Neural cell (in vitro differentiated cells): ENCODE results near the gene ELOB. TPM values are rescaled to one million over a fixed set of nuclear protein-coding genes. Genes with fewer than 3 reads are reported as not detected.

ENCODE experiments used
- H2AFZ ChIP-seq: fragments of 200-600, 300-800 bp; sonication (generic), shearing (Covaris generic); 2 replicates; pipeline ENCODE4 v1.6.0; 2014; ENCODE audit warnings: low read depth, mild to moderate bottlenecking, antibody characterized with exemption, low read length, moderate library complexity
- H3F3A ChIP-seq: fragments of 200-600 bp; shearing (Covaris generic); 2 replicates; pipeline ENCODE4 v1.6.1; 2016; ENCODE audit warnings: mild to moderate bottlenecking, moderate library complexity, mixed read lengths, antibody characterized with exemption, low read length; ENCODE audit not compliant: insufficient read depth, poor library complexity, severe bottlenecking
- H3K27ac ChIP-seq: fragments of 200-600, 300-800 bp; sonication (generic), shearing (Covaris generic); 2 replicates; pipeline ENCODE4 v1.5.1; 2014; ENCODE audit warnings: mild to moderate bottlenecking, low read length, moderate library complexity
- H3K27me3 ChIP-seq: fragments of 300-800, 200-600 bp; sonication (generic), shearing (Covaris generic); 2 replicates; pipeline ENCODE4 v1.6.0; 2014; ENCODE audit warnings: mild to moderate bottlenecking, low read depth, low read length, moderate library complexity; ENCODE audit not compliant: insufficient read depth
- H3K36me3 ChIP-seq: fragments of 300-800, 200-600 bp; sonication (generic), shearing (Covaris generic); 2 replicates; pipeline ENCODE4 v1.5.1; 2014; ENCODE audit warnings: mild to moderate bottlenecking, antibody characterized with exemption, low read length, moderate library complexity; ENCODE audit not compliant: insufficient read depth
- H3K4me2 ChIP-seq: fragments of 300-800, 200-600 bp; sonication (generic), shearing (Covaris generic); 2 replicates; pipeline ENCODE4 v1.6.0; 2014; ENCODE audit warnings: mild to moderate bottlenecking, low read length
- H3K4me3 ChIP-seq: fragments of 300-800, 200-600 bp; sonication (generic), shearing (Covaris generic); 2 replicates; pipeline ENCODE4 v1.5.1; 2014; ENCODE audit warnings: mild to moderate bottlenecking, low read length, moderate library complexity
- H3K79me2 ChIP-seq: fragments of 200-600 bp; shearing (Covaris generic); replicated peaks from 2 replicates; pipeline ENCODE4 v1.6.0; 2014; ENCODE audit warnings: mild to moderate bottlenecking, low read length, moderate library complexity; ENCODE audit not compliant: insufficient read depth
- H3K9ac ChIP-seq: fragments of 300-800, 200-600 bp; sonication (generic), shearing (Covaris generic); 2 replicates; pipeline ENCODE4 v1.6.1; 2016; ENCODE audit warnings: mild to moderate bottlenecking, low read length, mixed read lengths
- H3K9me2 ChIP-seq: fragments of 200-600 bp; shearing (Covaris generic); 2 replicates; pipeline ENCODE4 v1.6.1; 2016; ENCODE audit warnings: mild to moderate bottlenecking, low read length, mixed read lengths; ENCODE audit not compliant: insufficient read depth
- H3K9me3 ChIP-seq: fragments of 200-600, 300-800 bp; sonication (generic), shearing (Covaris generic); 2 replicates; pipeline ENCODE4 v1.6.1; 2016; ENCODE audit warnings: mild to moderate bottlenecking, mixed run types, low read length, moderate library complexity, mixed read lengths
- H4K20me1 ChIP-seq: fragments of 200-600 bp; shearing (Covaris generic); 2 replicates; pipeline ENCODE4 v1.6.1; 2016; ENCODE audit warnings: mild to moderate bottlenecking, mixed run types; ENCODE audit not compliant: insufficient read depth
- EP300 ChIP-seq: fragments of 450-650 bp; conservative IDR thresholded peaks from 2 replicates; pipeline ENCODE4 v1.6.1; 2014; ENCODE audit warnings: antibody characterized with exemption, mild to moderate bottlenecking, moderate library complexity; ENCODE audit not compliant: poor library complexity, severe bottlenecking
- EZH2 ChIP-seq: fragments of 200-600, 300-800 bp; shearing (Covaris generic), sonication (generic); IDR thresholded peaks from 2 replicates; pipeline ENCODE4 v1.6.1; 2014; ENCODE audit warnings: antibody characterized with exemption, low read length, borderline replicate concordance, mild to moderate bottlenecking; ENCODE audit not compliant: insufficient read depth, poor library complexity, severe bottlenecking
- MXI1 ChIP-seq: fragments of 450-650 bp; conservative IDR thresholded peaks from 2 replicates; pipeline ENCODE4 v1.6.1; 2014; ENCODE audit warnings: antibody characterized with exemption, mild to moderate bottlenecking; ENCODE audit not compliant: poor library complexity, severe bottlenecking
- POLR2AphosphoS5 ChIP-seq: IDR thresholded peaks from 2 replicates; pipeline ENCODE4 v1.6.1; 2012
- RAD21 ChIP-seq: fragments of 450-650 bp; conservative IDR thresholded peaks from 2 replicates; pipeline ENCODE4 v1.6.1; 2014; ENCODE audit warnings: antibody characterized with exemption, mild to moderate bottlenecking, moderate library complexity
- REST ChIP-seq: IDR thresholded peaks from 2 replicates; pipeline ENCODE4 v1.6.1; 2012; ENCODE audit warnings: borderline replicate concordance
- SMC3 ChIP-seq: fragments of 450-650 bp; conservative IDR thresholded peaks from 2 replicates; pipeline ENCODE4 v1.6.1; 2014; ENCODE audit warnings: antibody characterized with exemption, mild to moderate bottlenecking, moderate library complexity; ENCODE audit not compliant: poor library complexity
- TAF1 ChIP-seq: IDR thresholded peaks from 2 replicates; pipeline ENCODE4 v1.6.1; 2012; ENCODE audit warnings: low read depth
- polyA plus RNA-seq: library from polyadenylated mRNA; depleted of rRNA; stranded (reverse); fragments of >200 nt; gene quantifications from 2 replicates; pipeline ENCODE4 v1.2.3, GENCODE V29; 2014
- TF ChIP-seq, protein P1 (sequence below): fragments of 450-650 bp; IDR thresholded peaks from 2 replicates; pipeline ENCODE4 v1.5.1; 2014; ENCODE audit warnings: antibody characterized with exemption, mild to moderate bottlenecking, moderate library complexity; ENCODE audit not compliant: poor library complexity, severe bottlenecking

The ELOB gene
- polyA plus RNA-seq, 1 donor from 2014 or later, result 513 TPM

DNA sequence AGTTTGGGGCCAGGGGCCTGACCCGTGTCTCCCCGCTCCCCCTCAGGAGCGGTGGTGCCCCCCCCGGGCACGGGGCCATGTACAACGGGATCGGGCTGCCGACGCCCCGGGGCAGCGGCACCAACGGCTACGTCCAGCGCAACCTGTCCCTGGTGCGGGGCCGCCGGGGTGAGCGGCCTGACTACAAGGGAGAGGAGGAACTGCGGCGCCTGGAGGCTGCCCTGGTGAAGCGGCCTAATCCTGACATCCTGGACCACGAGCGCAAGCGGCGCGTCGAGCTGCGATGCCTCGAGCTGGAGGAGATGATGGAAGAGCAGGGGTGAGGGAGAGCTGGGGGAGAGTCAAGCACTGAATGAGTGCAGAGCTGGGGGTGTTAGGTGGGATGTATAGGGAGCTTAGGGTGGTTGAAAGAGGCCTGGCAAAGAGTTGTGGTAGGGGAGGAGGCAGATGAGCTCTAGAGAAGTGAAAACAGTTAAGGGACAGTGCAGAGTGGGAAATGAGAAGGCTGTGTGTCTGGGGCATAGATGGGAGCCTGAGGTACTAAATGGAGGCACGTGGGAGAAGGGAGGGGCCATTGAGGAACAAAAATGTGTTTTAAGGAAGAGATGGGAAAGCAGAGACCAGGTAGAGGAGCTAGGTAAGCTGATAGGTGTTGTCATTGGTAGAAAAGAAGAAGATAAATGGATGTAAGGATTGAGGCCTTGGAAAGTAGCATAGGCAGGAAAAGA is 20.6 kb downstream of the ELOB start:
- peaks cover 68% of the 10 kb centered on the region for H3K79me2 ChIP-seq
- H3K27me3 ChIP-seq, result no peaks in the 10 kb centered on the region
- H3K9me3 ChIP-seq, result no peaks in the 10 kb centered on the region
- no peak overlapping the region for H3K4me2 ChIP-seq
- peaks cover 3% of the 10 kb centered on the region for H3F3A ChIP-seq
- H3K4me3 ChIP-seq, result no peak overlapping the region
- H3K9ac ChIP-seq, result no peak overlapping the region
- peaks cover 27% of the 10 kb centered on the region for H3K36me3 ChIP-seq
- H3K9me2 ChIP-seq, result no peaks in the 10 kb centered on the region
- H4K20me1 ChIP-seq, result peaks cover 10% of the 10 kb centered on the region
- H3K27ac ChIP-seq, result no peak overlapping the region
- H2AFZ ChIP-seq, result no peak overlapping the region
- TF ChIP-seq MXI1 (no peak), TAF1 (no peak), RAD21 (no peak), REST (no peak), EZH2 (no peak), POLR2AphosphoS5 (no peak)
- TF ChIP-seq, protein P1, sequence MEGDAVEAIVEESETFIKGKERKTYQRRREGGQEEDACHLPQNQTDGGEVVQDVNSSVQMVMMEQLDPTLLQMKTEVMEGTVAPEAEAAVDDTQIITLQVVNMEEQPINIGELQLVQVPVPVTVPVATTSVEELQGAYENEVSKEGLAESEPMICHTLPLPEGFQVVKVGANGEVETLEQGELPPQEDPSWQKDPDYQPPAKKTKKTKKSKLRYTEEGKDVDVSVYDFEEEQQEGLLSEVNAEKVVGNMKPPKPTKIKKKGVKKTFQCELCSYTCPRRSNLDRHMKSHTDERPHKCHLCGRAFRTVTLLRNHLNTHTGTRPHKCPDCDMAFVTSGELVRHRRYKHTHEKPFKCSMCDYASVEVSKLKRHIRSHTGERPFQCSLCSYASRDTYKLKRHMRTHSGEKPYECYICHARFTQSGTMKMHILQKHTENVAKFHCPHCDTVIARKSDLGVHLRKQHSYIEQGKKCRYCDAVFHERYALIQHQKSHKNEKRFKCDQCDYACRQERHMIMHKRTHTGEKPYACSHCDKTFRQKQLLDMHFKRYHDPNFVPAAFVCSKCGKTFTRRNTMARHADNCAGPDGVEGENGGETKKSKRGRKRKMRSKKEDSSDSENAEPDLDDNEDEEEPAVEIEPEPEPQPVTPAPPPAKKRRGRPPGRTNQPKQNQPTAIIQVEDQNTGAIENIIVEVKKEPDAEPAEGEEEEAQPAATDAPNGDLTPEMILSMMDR, result no peak

DNA sequence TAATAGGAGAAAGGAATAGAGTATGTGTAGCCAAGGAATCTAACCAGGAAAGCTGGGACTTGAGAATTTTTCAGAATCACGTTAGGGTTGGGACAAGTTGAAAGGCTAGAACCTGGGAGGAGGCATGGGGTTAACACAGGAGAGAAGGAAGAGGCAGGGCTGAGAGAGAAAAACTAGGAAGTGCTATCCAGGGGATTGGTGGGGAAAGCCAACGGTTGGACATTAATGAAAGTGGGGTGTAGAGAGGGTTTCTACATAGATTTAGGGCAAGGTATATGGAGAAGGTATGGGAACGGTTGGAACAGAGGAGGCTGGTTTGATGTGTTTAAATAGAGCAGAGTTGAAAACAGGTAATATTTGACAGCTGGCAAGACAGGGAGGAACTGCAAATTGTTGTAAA is 21.9 kb downstream of the ELOB start:
- Histone ChIP-seq H3K4me3 (peak overlapping the region; percentile 98), H4K20me1 (peaks cover 10% of the 10 kb centered on the region), H3K27ac (no peak overlapping the region), H3K9ac (no peak overlapping the region), H3K4me2 (peak overlapping the region; percentile 30), H3K79me2 (peaks cover 60% of the 10 kb centered on the region), H2AFZ (no peak overlapping the region), H3F3A (peaks cover 3% of the 10 kb centered on the region), H3K36me3 (peaks cover 19% of the 10 kb centered on the region), H3K27me3 (no peaks in the 10 kb centered on the region), H3K9me2 (no peaks in the 10 kb centered on the region), H3K9me3 (no peaks in the 10 kb centered on the region)
- no peak for TF ChIP-seq TAF1
- TF ChIP-seq POLR2AphosphoS5, result no peak
- TF ChIP-seq MXI1, result no peak
- TF ChIP-seq EP300, result no peak
- TF ChIP-seq SMC3, result no peak
- TF ChIP-seq EZH2, result no peak
- no peak for TF ChIP-seq REST
